GM23338 (cell line): ENCODE results near the gene U2AF1L4. TPM values are rescaled to one million over a fixed set of nuclear protein-coding genes. Genes with fewer than 3 reads are reported as not detected.

Experiments
- ATAC-seq: fragments of 200-7000 bp; cut with Tn5 transposase; 3 replicates; pipeline ENCODE4 v1.9.1; 2020
- DNase-seq: peaks from one replicate; pipeline ENCODE4 v3.0.0-alpha.2; 2015; ENCODE audit warnings: low spot score
- H2AFZ ChIP-seq: fragments of 200-600 bp; sonication (generic); 2 replicates; pipeline ENCODE4 v1.8.0; 2016; ENCODE audit warnings: antibody characterized with exemption, mild to moderate bottlenecking, moderate library complexity
- H3F3A ChIP-seq: fragments of 200-600 bp; sonication (generic); replicated peaks from 2 replicates; pipeline ENCODE4 v1.8.0; 2017; ENCODE audit warnings: antibody characterized with exemption, mixed run types, low read depth
- H3K27ac ChIP-seq: fragments of 200-600 bp; sonication (generic); 2 replicates; pipeline ENCODE4 v1.6.1; 2016; ENCODE audit warnings: low read depth
- H3K27me3 ChIP-seq: fragments of 200-600 bp; sonication (generic); 2 replicates; pipeline ENCODE4 v1.8.0; 2016; ENCODE audit warnings: mild to moderate bottlenecking, mixed run types, moderate library complexity; ENCODE audit not compliant: insufficient read depth
- H3K36me3 ChIP-seq: fragments of 200-600 bp; sonication (generic); 2 replicates; pipeline ENCODE4 v1.8.0; 2016; ENCODE audit warnings: mild to moderate bottlenecking; ENCODE audit not compliant: insufficient read depth
- H3K4me1 ChIP-seq: fragments of 200-600 bp; sonication (generic); 2 replicates; pipeline ENCODE4 v1.8.0; 2016; ENCODE audit warnings: mild to moderate bottlenecking, moderate library complexity; ENCODE audit not compliant: insufficient read depth
- H3K4me2 ChIP-seq: fragments of 200-600 bp; sonication (generic); 2 replicates; pipeline ENCODE4 v1.7.1; 2017; ENCODE audit warnings: mixed run types
- H3K4me3 ChIP-seq: fragments of 200-600 bp; sonication (generic); 2 replicates; pipeline ENCODE4 v1.6.1; 2016; ENCODE audit warnings: mixed run types
- H3K79me2 ChIP-seq: fragments of 200-600 bp; sonication (generic); replicated peaks from 2 replicates; pipeline ENCODE4 v1.8.0; 2017; ENCODE audit warnings: mild to moderate bottlenecking; ENCODE audit not compliant: insufficient read depth
- H3K9me2 ChIP-seq: fragments of 200-600 bp; sonication (generic); 2 replicates; pipeline ENCODE4 v1.8.0; 2017; ENCODE audit not compliant: insufficient read depth
- H4K20me1 ChIP-seq: fragments of 200-600 bp; sonication (generic); replicated peaks from 2 replicates; pipeline ENCODE4 v1.8.0; 2017; ENCODE audit warnings: mild to moderate bottlenecking; ENCODE audit not compliant: insufficient read depth
- H3K27ac Mint-ChIP-seq: 2 replicates; pipeline ENCODE4 v1.8.0; 2020; ENCODE audit warnings: inconsistent platforms, mild to moderate bottlenecking, moderate library complexity, mixed read lengths
- H3K27me3 Mint-ChIP-seq: 3 replicates; pipeline ENCODE4 v1.8.0; 2022; ENCODE audit warnings: low read depth, mild to moderate bottlenecking, moderate library complexity, mixed read lengths, inconsistent platforms; ENCODE audit not compliant: insufficient read depth, poor library complexity
- H3K36me3 Mint-ChIP-seq: 3 replicates; pipeline ENCODE4 v1.8.0; 2021; ENCODE audit warnings: low read depth, mild to moderate bottlenecking, inconsistent platforms, moderate library complexity, mixed read lengths
- H3K4me1 Mint-ChIP-seq: 3 replicates; pipeline ENCODE4 v1.8.0; 2020; ENCODE audit warnings: mild to moderate bottlenecking, inconsistent platforms, mixed read lengths
- H3K4me3 Mint-ChIP-seq: 3 replicates; pipeline ENCODE4 v1.8.0; 2021; ENCODE audit warnings: moderate library complexity, mild to moderate bottlenecking, inconsistent platforms, mixed read lengths
- H3K9me3 Mint-ChIP-seq: 3 replicates; pipeline ENCODE4 v1.8.0; 2020; ENCODE audit warnings: moderate library complexity, mild to moderate bottlenecking, inconsistent platforms, mixed read lengths
- CREB1 ChIP-seq: fragments of 250-450 bp; sonication (Bioruptor Pico); IDR thresholded peaks from 2 replicates; pipeline ENCODE4 v1.5.0; 2020; ENCODE audit warnings: low read depth, mild to moderate bottlenecking, moderate library complexity
- CTCF ChIP-seq, 2 experiments: fragments of 200-600 bp in 1 of 2; sonication (generic) in 1 of 2; conservative IDR thresholded peaks; 2 replicates each; pipeline versions ENCODE4 v1.5.1 to v1.6.1; 2016 to 2017; ENCODE audit warnings: antibody characterized with exemption in 2 of 2, low read depth in 2 of 2, mild to moderate bottlenecking in 2 of 2, moderate library complexity in 1 of 2
- ETS1 ChIP-seq: IDR thresholded peaks from 2 replicates; pipeline ENCODE4 v1.6.1; 2016; ENCODE audit warnings: antibody characterized with exemption
- EZH2 ChIP-seq: fragments of 200-600 bp; sonication (generic); IDR thresholded peaks from one replicate; pipeline ENCODE4 v1.8.0; 2017; ENCODE audit warnings: antibody characterized with exemption, mild to moderate bottlenecking, low read depth; ENCODE audit not compliant: unreplicated experiment
- EZH2phosphoT487 ChIP-seq: fragments of 200-600 bp; sonication (generic); IDR thresholded peaks from one replicate; pipeline ENCODE4 v1.8.1; 2018; ENCODE audit warnings: antibody characterized with exemption; ENCODE audit not compliant: unreplicated experiment
- JUNB ChIP-seq: IDR thresholded peaks from one replicate; pipeline ENCODE4 v1.6.1; 2016; ENCODE audit warnings: antibody characterized with exemption; ENCODE audit not compliant: unreplicated experiment
- NANOG ChIP-seq: IDR thresholded peaks from 2 replicates; pipeline ENCODE4 v1.6.1; 2016; ENCODE audit warnings: antibody characterized with exemption, borderline replicate concordance
- POLR2AphosphoS5 ChIP-seq: IDR thresholded peaks from 2 replicates; pipeline ENCODE4 v1.6.1; 2016; ENCODE audit warnings: antibody characterized with exemption, low read depth
- REST ChIP-seq: IDR thresholded peaks from one replicate; pipeline ENCODE4 v1.6.1; 2018; ENCODE audit warnings: antibody characterized with exemption; ENCODE audit not compliant: unreplicated experiment
- STAT1 ChIP-seq: IDR thresholded peaks from one replicate; pipeline ENCODE4 v1.6.1; 2016; ENCODE audit warnings: antibody characterized with exemption; ENCODE audit not compliant: unreplicated experiment
- ZNF114 ChIP-seq: fragments of 250-450 bp; sonication (Bioruptor Pico); IDR thresholded peaks from 2 replicates; pipeline ENCODE4 v1.5.0; 2020; ENCODE audit warnings: mild to moderate bottlenecking, moderate library complexity
- ZNF331 ChIP-seq: fragments of 250-450 bp; sonication (Bioruptor Pico); IDR thresholded peaks from 2 replicates; pipeline ENCODE4 v1.5.0; 2020; ENCODE audit warnings: low read depth, mild to moderate bottlenecking, moderate library complexity
- ZNF462 ChIP-seq: fragments of 250-450 bp; sonication (Bioruptor Pico); IDR thresholded peaks from 2 replicates; pipeline ENCODE4 v1.5.0; 2020; ENCODE audit warnings: mild to moderate bottlenecking, moderate library complexity
- polyA plus RNA-seq: library from polyadenylated mRNA; unstranded; fragments of >200 nt; fragmentation: Nextera tagmentation; extraction: Ambion mirVana; gene quantifications from 2 replicates; pipeline ENCODE4 v1.2.1, GENCODE V29; 2016
- total RNA-seq: library from RNA; depleted of rRNA; stranded (reverse); fragments of >200 nt; shearing (Covaris generic); gene quantifications from 2 replicates; pipeline ENCODE4 v1.2.3, GENCODE V29; 2014

U2AF1L4 gene
- total and polyA plus RNA-seq, 2 experiments from 2014 or later = 13.1 to 23.7 TPM

DNA sequence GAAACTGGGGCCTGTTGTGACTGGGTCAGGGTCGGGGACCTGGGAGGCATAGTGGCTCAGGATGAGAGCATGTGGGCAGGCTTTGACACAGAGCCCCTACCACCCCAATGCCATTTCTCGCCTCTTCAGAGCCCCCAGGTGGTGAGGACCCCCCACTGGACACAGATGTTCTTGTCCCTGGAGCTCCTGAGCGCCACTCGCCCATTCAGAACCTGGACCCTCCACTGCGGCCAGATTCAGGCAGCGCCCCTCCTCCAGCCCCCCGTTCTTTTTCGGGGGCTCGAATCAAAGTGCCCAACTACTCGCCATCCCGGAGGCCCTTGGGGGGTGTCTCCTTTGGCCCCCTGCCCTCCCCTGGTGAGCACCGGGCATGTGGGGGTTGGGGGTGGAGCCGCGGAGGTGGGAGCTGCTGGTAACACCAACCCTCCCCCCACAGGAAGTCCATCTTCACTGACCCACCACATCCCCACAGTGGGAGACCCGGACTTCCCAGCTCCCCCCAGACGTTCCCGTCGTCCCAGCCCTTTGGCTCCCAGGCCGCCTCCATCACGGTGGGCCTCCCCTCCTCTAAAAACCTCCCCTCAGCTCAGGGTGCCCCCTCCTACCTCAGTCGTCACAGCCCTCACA lies 13.3 kb downstream of the U2AF1L4 start:
- H3K27ac ChIP-seq = no peak overlapping the region
- Mint-ChIP-seq H3K27me3 (peaks cover 12% of the 10 kb centered on the region), H3K36me3 (peaks cover 71% of the 10 kb centered on the region), H3K27ac (no peak overlapping the region), H3K4me3 (no peak overlapping the region), H3K9me3 (no peaks in the 10 kb centered on the region; the same call in 2 of the 3 replicates), H3K4me1 (no peaks in the 10 kb centered on the region)
- no peak overlapping the region for H3K4me3 ChIP-seq
- DNase-seq = no peak
- no peak overlapping the region for H2AFZ ChIP-seq
- no peak overlapping the region for H3K4me2 ChIP-seq
- no peaks in the 10 kb centered on the region for H3K9me2 ChIP-seq
- peaks cover 7% of the 10 kb centered on the region; the same call in 1 of the 2 replicates for H3K36me3 ChIP-seq
- H4K20me1 ChIP-seq = peaks cover 5% of the 10 kb centered on the region
- H3F3A ChIP-seq = no peaks in the 10 kb centered on the region
- no peaks in the 10 kb centered on the region for H3K79me2 ChIP-seq
- ATAC-seq = no peak
- TF ChIP-seq ZNF462 (CRISPR knock-in tag) (no peak), ZNF114 (no peak), EZH2phosphoT487 (no peak), ZNF331 (CRISPR knock-in tag) (no peak), CREB1 (CRISPR knock-in tag) (no peak), ETS1 (no peak), POLR2AphosphoS5 (no peak), CTCF (conservative IDR thresholded peaks at IDR 0.05; ENCODE audit: low read depth in 2 of 2) (no peak), NANOG (no peak), STAT1 (no peak), REST (no peak), JUNB (no peak), EZH2 (no peak)
- no peaks in the 10 kb centered on the region for H3K4me1 ChIP-seq
- no peaks in the 10 kb centered on the region for H3K27me3 ChIP-seq
